Osteoblast (primary cell): ENCODE data around the gene MEX3A. TPM values are rescaled to one million over a fixed set of nuclear protein-coding genes. Genes with fewer than 3 reads are reported as not detected.

Experiments
- DNase-seq: peaks from one replicate; pipeline ENCODE4 v3.0.0; 2011; ENCODE audit warnings: low spot score, mixed read lengths; ENCODE audit not compliant: insufficient read length; ENCODE audit errors: missing footprints
- H2AFZ ChIP-seq: 2 replicates; pipeline ENCODE4 v1.6.0; 2011; ENCODE audit warnings: mild to moderate bottlenecking, low read length
- H3K27ac ChIP-seq: 2 replicates; pipeline ENCODE4 v1.5.1; 2011; ENCODE audit warnings: mild to moderate bottlenecking, low read depth, low read length, moderate library complexity
- H3K27me3 ChIP-seq: 2 replicates; pipeline ENCODE4 v1.6.0; 2012; ENCODE audit warnings: mild to moderate bottlenecking, control low read depth, inconsistent platforms, low read length, moderate library complexity; ENCODE audit not compliant: insufficient read depth
- H3K36me3 ChIP-seq: 2 replicates; pipeline ENCODE4 v1.5.1; 2011; ENCODE audit warnings: mild to moderate bottlenecking, low read length, control low read depth, moderate library complexity; ENCODE audit not compliant: insufficient read depth
- H3K4me1 ChIP-seq: 2 replicates; pipeline ENCODE4 v1.5.1; 2011; ENCODE audit warnings: mild to moderate bottlenecking, low read length, control low read depth, moderate library complexity; ENCODE audit not compliant: insufficient read depth
- H3K4me2 ChIP-seq: 2 replicates; pipeline ENCODE4 v1.6.0; 2011; ENCODE audit warnings: mild to moderate bottlenecking, low read length; ENCODE audit not compliant: insufficient read depth
- H3K4me3 ChIP-seq: fragments of 200-600 bp; sonication (generic); 3 replicates; pipeline ENCODE4 v1.5.1; 2012; ENCODE audit warnings: mild to moderate bottlenecking, low read length, inconsistent platforms; ENCODE audit not compliant: insufficient read depth
- H3K79me2 ChIP-seq: 2 replicates; pipeline ENCODE4 v1.6.0; 2012; ENCODE audit warnings: mild to moderate bottlenecking, low read length, control low read depth, inconsistent platforms; ENCODE audit not compliant: insufficient read depth
- H3K9me3 ChIP-seq: 2 replicates; pipeline ENCODE4 v1.5.1; 2011; ENCODE audit warnings: low read depth, low read length, control low read depth
- H4K20me1 ChIP-seq: 2 replicates; pipeline ENCODE4 v1.6.0; 2012; ENCODE audit warnings: mild to moderate bottlenecking, low read length, control low read depth; ENCODE audit not compliant: insufficient read depth
- CTCF ChIP-seq: IDR thresholded peaks from 2 replicates; pipeline ENCODE4 v1.5.1; 2011; ENCODE audit warnings: mild to moderate bottlenecking, low read depth, low read length, moderate library complexity; ENCODE audit errors: extremely low read depth
- total RNA-seq: library from RNA; depleted of rRNA; stranded (reverse); fragments of >200 nt; gene quantifications from 2 replicates; pipeline ENCODE4 v1.2.3, GENCODE V29; 2012

The MEX3A gene
- total RNA-seq, 1 donor = 1.1 TPM

GRCh38 chr1:156067262-156067661 lies 15.0 kb downstream of the MEX3A start:
- no peaks in the 10 kb centered on the region for H4K20me1 ChIP-seq
- H3K4me1 ChIP-seq = no peaks in the 10 kb centered on the region

DNA sequence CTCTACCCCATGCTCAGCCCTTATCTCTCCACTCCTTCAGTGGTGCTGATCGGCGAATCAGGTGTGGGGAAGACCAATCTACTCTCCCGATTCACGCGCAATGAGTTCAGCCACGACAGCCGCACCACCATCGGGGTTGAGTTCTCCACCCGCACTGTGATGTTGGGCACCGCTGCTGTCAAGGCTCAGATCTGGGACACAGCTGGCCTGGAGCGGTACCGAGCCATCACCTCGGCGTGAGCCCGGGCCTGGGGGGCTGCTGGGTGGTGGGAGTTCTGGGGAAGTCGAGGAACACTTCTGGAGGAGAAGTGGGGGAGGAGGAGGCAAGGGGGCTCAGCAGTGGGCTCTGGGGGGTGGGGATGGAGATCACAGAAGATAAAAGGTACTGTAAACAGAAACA lies 16.4 kb downstream of the MEX3A start:
- H3K4me1 ChIP-seq = no peaks in the 10 kb centered on the region
- no peaks in the 10 kb centered on the region for H3K9me3 ChIP-seq
- TF ChIP-seq CTCF = no peak
- no peak overlapping the region for H2AFZ ChIP-seq
- no peaks in the 10 kb centered on the region for H3K27me3 ChIP-seq
- no peak overlapping the region for H3K4me2 ChIP-seq
- no peaks in the 10 kb centered on the region for H3K79me2 ChIP-seq
- H3K36me3 ChIP-seq = no peaks in the 10 kb centered on the region
- H3K4me3 ChIP-seq = no peak overlapping the region
- no peak overlapping the region for H3K27ac ChIP-seq
- no peak for DNase-seq
- H4K20me1 ChIP-seq = no peaks in the 10 kb centered on the region

More at GRCh38 chr1:156067262-156067661, 15.0 kb downstream of the MEX3A start:
- no peak overlapping the region for H3K27ac ChIP-seq
- no peak overlapping the region for H3K4me3 ChIP-seq
- H3K4me2 ChIP-seq = no peak overlapping the region
- no peak for TF ChIP-seq CTCF
- no peaks in the 10 kb centered on the region for H3K79me2 ChIP-seq
- H3K36me3 ChIP-seq = no peaks in the 10 kb centered on the region
- H2AFZ ChIP-seq = no peak overlapping the region
- DNase-seq = no peak
- no peaks in the 10 kb centered on the region for H3K27me3 ChIP-seq
- H3K9me3 ChIP-seq = no peaks in the 10 kb centered on the region

GRCh38 chr1:156065212-156065611 lies 17.1 kb downstream of the MEX3A start:
- H3K4me2 ChIP-seq = no peak overlapping the region
- H3K27me3 ChIP-seq = no peaks in the 10 kb centered on the region
- no peaks in the 10 kb centered on the region for H3K36me3 ChIP-seq
- no peaks in the 10 kb centered on the region for H4K20me1 ChIP-seq
- no peak for DNase-seq
- H3K79me2 ChIP-seq = no peaks in the 10 kb centered on the region
- no peaks in the 10 kb centered on the region for H3K4me1 ChIP-seq
- no peak overlapping the region for H3K4me3 ChIP-seq
- H3K9me3 ChIP-seq = no peaks in the 10 kb centered on the region
- no peak overlapping the region for H2AFZ ChIP-seq
- no peak overlapping the region for H3K27ac ChIP-seq
- no peak for TF ChIP-seq CTCF

GRCh38 chr1:156064615-156065014 lies 17.6 kb downstream of the MEX3A start:
- Histone ChIP-seq H3K79me2 (no peaks in the 10 kb centered on the region), H2AFZ (no peak overlapping the region), H3K27ac (no peak overlapping the region), H3K4me3 (no peak overlapping the region), H3K36me3 (no peaks in the 10 kb centered on the region), H4K20me1 (no peaks in the 10 kb centered on the region), H3K4me1 (no peaks in the 10 kb centered on the region), H3K4me2 (no peak overlapping the region), H3K9me3 (no peaks in the 10 kb centered on the region), H3K27me3 (no peaks in the 10 kb centered on the region)
- no peak for TF ChIP-seq CTCF
- peak; percentile 81 for DNase-seq
